OCI-LY1 (cell line): ENCODE results near the gene CDKN1C.

Source experiments
- H2AFZ ChIP-seq: fragments of 200-600 bp; sonication (generic), shearing (Covaris generic); 2 replicates; pipeline ENCODE4 v1.6.0; 2014; ENCODE audit warnings: antibody characterized with exemption, mild to moderate bottlenecking, low read length
- H3F3A ChIP-seq: fragments of 200-600 bp; sonication (generic), shearing (Covaris generic); 2 replicates; pipeline ENCODE4 v1.6.0; 2014; ENCODE audit warnings: mild to moderate bottlenecking, antibody characterized with exemption, low read length, moderate library complexity; ENCODE audit not compliant: insufficient read depth
- H3K27ac ChIP-seq: fragments of 200-600 bp; sonication (generic); 2 replicates; pipeline ENCODE4 v1.5.1; 2014; ENCODE audit warnings: low read length, mixed run types, mild to moderate bottlenecking, low read depth; ENCODE audit not compliant: poor library complexity, severe bottlenecking
- H3K27me3 ChIP-seq: fragments of 200-600 bp; sonication (generic); 2 replicates; pipeline ENCODE4 v1.6.0; 2014; ENCODE audit warnings: antibody characterized with exemption, mild to moderate bottlenecking, low read length, moderate library complexity; ENCODE audit not compliant: insufficient read depth
- H3K36me3 ChIP-seq: fragments of 200-600 bp; sonication (generic); 2 replicates; pipeline ENCODE4 v1.6.1; 2014; ENCODE audit warnings: mild to moderate bottlenecking, antibody characterized with exemption, low read length, moderate library complexity, mixed read lengths; ENCODE audit not compliant: insufficient read depth
- H3K4me1 ChIP-seq: fragments of 200-600 bp; sonication (generic); 2 replicates; pipeline ENCODE4 v1.5.1; 2014; ENCODE audit warnings: mild to moderate bottlenecking, low read length, moderate library complexity; ENCODE audit not compliant: insufficient read depth, severe bottlenecking
- H3K4me2 ChIP-seq: fragments of 200-600 bp; sonication (generic), shearing (Covaris generic); 2 replicates; pipeline ENCODE4 v1.6.1; 2014; ENCODE audit warnings: low read length
- H3K4me3 ChIP-seq: fragments of 200-600 bp; sonication (generic); 2 replicates; pipeline ENCODE4 v1.5.1; 2014; ENCODE audit warnings: low read length, low read depth, mild to moderate bottlenecking, mixed read lengths; ENCODE audit not compliant: poor library complexity, severe bottlenecking
- H3K79me2 ChIP-seq: fragments of 200-600 bp; shearing (Covaris generic); 2 replicates; pipeline ENCODE4 v1.6.1; 2016; ENCODE audit warnings: mixed run types, low read length, mixed read lengths; ENCODE audit not compliant: insufficient read depth
- H3K9ac ChIP-seq: fragments of 200-600 bp; sonication (generic), shearing (Covaris generic); 2 replicates; pipeline ENCODE4 v1.6.1; 2014; ENCODE audit warnings: mild to moderate bottlenecking, low read length, mixed read lengths
- H3K9me2 ChIP-seq: fragments of 200-600 bp; sonication (generic), shearing (Covaris generic); 2 replicates; pipeline ENCODE4 v1.6.1; 2014; ENCODE audit warnings: low read depth, mild to moderate bottlenecking, low read length, mixed read lengths
- H3K9me3 ChIP-seq: fragments of 200-600 bp; shearing (Covaris generic); 2 replicates; pipeline ENCODE4 v1.6.1; 2014; ENCODE audit warnings: low read length, mixed read lengths
- H4K20me1 ChIP-seq: fragments of 200-600 bp; sonication (generic), shearing (Covaris generic); 2 replicates; pipeline ENCODE4 v1.6.0; 2016; ENCODE audit warnings: mild to moderate bottlenecking, low read length; ENCODE audit not compliant: insufficient read depth
- CTCF ChIP-seq: fragments of 200-600 bp; sonication (generic), shearing (Covaris generic); IDR thresholded peaks from 2 replicates; pipeline ENCODE4 v1.5.1; 2017; ENCODE audit warnings: mild to moderate bottlenecking, antibody characterized with exemption, low read length, moderate library complexity, mixed read lengths
- EZH2 ChIP-seq: fragments of 200-600 bp; sonication (generic), shearing (Covaris generic); IDR thresholded peaks from 2 replicates; pipeline ENCODE4 v1.8.0; 2017; ENCODE audit warnings: borderline replicate concordance, mixed run types, mild to moderate bottlenecking, antibody characterized with exemption, low read length, moderate library complexity, mixed read lengths

The CDKN1C gene

GRCh38 chr11:2904153-2905052, 18.8 kb upstream of the CDKN1C start:
- no peak overlapping the region for H3K4me2 ChIP-seq

GRCh38 chr11:2903672-2904011, 18.1 kb upstream of the CDKN1C start:
- H3K27me3 ChIP-seq = peaks cover 9% of the 10 kb centered on the region; the same call in 1 of the 2 replicates
- no peak overlapping the region for H3K27ac ChIP-seq
- H3K79me2 ChIP-seq = no peaks in the 10 kb centered on the region
- H3K4me3 ChIP-seq = no peak overlapping the region
- H3K9me2 ChIP-seq = no peaks in the 10 kb centered on the region
- H3K4me1 ChIP-seq = peaks cover 16% of the 10 kb centered on the region
- no peaks in the 10 kb centered on the region for H3F3A ChIP-seq
- H3K9ac ChIP-seq = no peak overlapping the region
- no peak overlapping the region for H3K4me2 ChIP-seq
- no peaks in the 10 kb centered on the region for H4K20me1 ChIP-seq
- H2AFZ ChIP-seq = no peak overlapping the region
- no peaks in the 10 kb centered on the region for H3K9me3 ChIP-seq
- H3K36me3 ChIP-seq = no peaks in the 10 kb centered on the region
- no peak for TF ChIP-seq CTCF
- no peak for TF ChIP-seq EZH2

More at GRCh38 chr11:2904153-2905052, 18.8 kb upstream of the CDKN1C start:
- no peaks in the 10 kb centered on the region for H3F3A ChIP-seq
- H4K20me1 ChIP-seq = no peaks in the 10 kb centered on the region
- no peak overlapping the region for H3K4me3 ChIP-seq
- no peak overlapping the region for H3K27ac ChIP-seq
- H3K9me2 ChIP-seq = no peaks in the 10 kb centered on the region
- no peaks in the 10 kb centered on the region for H3K36me3 ChIP-seq
- 0 out of 2 replicates have a peak, but pooled peaks cover 9% of the 10 kb centered on the region for H3K27me3 ChIP-seq
- no peak overlapping the region for H2AFZ ChIP-seq
- no peaks in the 10 kb centered on the region for H3K9me3 ChIP-seq
- H3K79me2 ChIP-seq = no peaks in the 10 kb centered on the region
- TF ChIP-seq EZH2 = no peak
- no peak overlapping the region for H3K9ac ChIP-seq
- H3K4me1 ChIP-seq = peaks cover 16% of the 10 kb centered on the region

GRCh38 chr11:2902784-2903671, 17.5 kb upstream of the CDKN1C start:
- Histone ChIP-seq H3K9me3 (no peaks in the 10 kb centered on the region), H3K79me2 (no peaks in the 10 kb centered on the region), H2AFZ (no peak overlapping the region), H3K36me3 (no peaks in the 10 kb centered on the region), H3K4me3 (peak overlapping the region; percentile 71), H3K9me2 (no peaks in the 10 kb centered on the region), H4K20me1 (no peaks in the 10 kb centered on the region), H3F3A (no peaks in the 10 kb centered on the region), H3K4me2 (peak overlapping the region; percentile 82), H3K4me1 (peaks cover 16% of the 10 kb centered on the region), H3K9ac (peak overlapping the region; percentile 69; the same call in 1 of the 2 replicates), H3K27me3 (peaks cover 9% of the 10 kb centered on the region; the same call in 1 of the 2 replicates), H3K27ac (no peak overlapping the region)
- TF ChIP-seq CTCF (no peak), EZH2 (no peak)
